Endothelial cell of umbilical vein (primary cell): ENCODE data around the gene SUCLG2. TPM values are rescaled to one million over a fixed set of nuclear protein-coding genes. Genes with fewer than 3 reads are reported as not detected.

ENCODE experiments used
- BruUV-seq: library from RNA; stranded (reverse); fragments of 400-500 nt; replicated peaks from 2 replicates; lab custom pipeline; 2021; lab: Mats Ljungman, UMichigan
- CTCF ChIA-PET: fragments of 300-600, 350-600 bp; sonication (Branson Sonifier 250); formaldehyde crosslinking; loops from one replicate; lab custom pipeline; 2021; ENCODE audit warnings: antibody characterized with exemption, inconsistent platforms; lab: Charles Lee
- POLR2A ChIA-PET: fragments of 300-600, 350-600 bp; sonication (Branson Sonifier 250); formaldehyde crosslinking; loops from one replicate; lab custom pipeline; 2021; ENCODE audit warnings: antibody characterized with exemption, inconsistent platforms; lab: Charles Lee
- DNase-seq: peaks from one replicate; pipeline ENCODE4 v3.0.0-alpha.2; 2011; ENCODE audit warnings: low read depth, low spot score
- FAIRE-seq: peaks from 2 replicates; lab custom pipeline; 2011; peaks lifted over from hg19 to GRCh38; lab: Jason Lieb, UNC
- H2AFZ ChIP-seq: 2 replicates; pipeline ENCODE4 v1.6.0; 2012; ENCODE audit warnings: low read depth, low read length, control low read depth, inconsistent platforms
- H3K27ac ChIP-seq: 2 replicates; pipeline ENCODE4 v1.5.1; 2011; ENCODE audit warnings: low read depth, mild to moderate bottlenecking, control low read depth, low read length, moderate library complexity; ENCODE audit not compliant: insufficient read depth
- H3K27me3 ChIP-seq, 2 experiments: 2 replicates each; pipeline versions ENCODE4 v1.6.0 to v1.6.1; 2011; ENCODE audit warnings: low read length in 2 of 2, mixed read lengths in 1 of 2; ENCODE audit not compliant: control insufficient read depth in 2 of 2, insufficient read depth in 2 of 2
- H3K36me3 ChIP-seq, 2 experiments: 2 replicates in 1 of 2; 3 replicates in 1 of 2; pipeline ENCODE4 v1.5.1; 2011; ENCODE audit warnings: low read length in 2 of 2, mild to moderate bottlenecking in 1 of 2, moderate library complexity in 1 of 2; ENCODE audit not compliant: control insufficient read depth in 2 of 2, insufficient read depth in 2 of 2; ENCODE audit errors: extremely low read depth in 1 of 2
- H3K4me1 ChIP-seq: 3 replicates; pipeline ENCODE4 v1.5.1; 2011; ENCODE audit warnings: mild to moderate bottlenecking, low read length; ENCODE audit not compliant: control insufficient read depth, insufficient read depth; ENCODE audit errors: extremely low read depth
- H3K4me2 ChIP-seq: 2 replicates; pipeline ENCODE4 v1.6.1; 2011; ENCODE audit warnings: low read length, control low read depth, mixed read lengths; ENCODE audit not compliant: insufficient read depth
- H3K4me3 ChIP-seq, 3 experiments: fragments of 200-600 bp in 1 of 3; sonication (generic), shearing (Covaris generic) in 1 of 3; replicated peaks in 1 of 3; 2 replicates each; pipeline ENCODE4 v1.5.1; 2011 to 2016; ENCODE audit warnings: control low read depth in 3 of 3, low read length in 3 of 3, mild to moderate bottlenecking in 2 of 3, inconsistent platforms in 1 of 3, low read depth in 1 of 3, moderate library complexity in 1 of 3; ENCODE audit not compliant: insufficient read depth in 1 of 3
- H3K79me2 ChIP-seq: 2 replicates; pipeline ENCODE4 v1.6.0; 2012; ENCODE audit warnings: low read length, inconsistent platforms; ENCODE audit not compliant: control insufficient read depth, insufficient read depth
- H3K9ac ChIP-seq: replicated peaks from 2 replicates; pipeline ENCODE3; 2011; ENCODE audit warnings: low read length, control low read depth; ENCODE audit not compliant: insufficient read depth; ENCODE audit errors: extremely low read depth
- H3K9me1 ChIP-seq: replicated peaks from 3 replicates; pipeline ENCODE4 v1.6.0; 2011; ENCODE audit warnings: mild to moderate bottlenecking, low read length; ENCODE audit not compliant: control insufficient read depth, insufficient read depth; ENCODE audit errors: extremely low read depth
- H3K9me3 ChIP-seq: replicated peaks from 2 replicates; pipeline ENCODE4 v1.5.1; 2012; ENCODE audit warnings: low read length, inconsistent platforms; ENCODE audit not compliant: control insufficient read depth, insufficient read depth
- H4K20me1 ChIP-seq: replicated peaks from 2 replicates; pipeline ENCODE3; 2011; ENCODE audit warnings: mild to moderate bottlenecking, low read length; ENCODE audit not compliant: control insufficient read depth, insufficient read depth; ENCODE audit errors: extremely low read depth
- EZH2 ChIP-seq: IDR thresholded peaks from 2 replicates; pipeline ENCODE4 v1.6.1; 2012; ENCODE audit warnings: borderline replicate concordance, low read depth, mild to moderate bottlenecking, moderate library complexity, low read length, inconsistent platforms; ENCODE audit not compliant: severe bottlenecking
- FOS ChIP-seq: IDR thresholded peaks from 2 replicates; pipeline ENCODE4 v1.6.1; 2011; ENCODE audit warnings: mild to moderate bottlenecking, low read length, moderate library complexity, borderline replicate concordance; ENCODE audit not compliant: insufficient read depth
- GATA2 ChIP-seq: IDR thresholded peaks from 2 replicates; pipeline ENCODE4 v1.7.0; 2011; ENCODE audit warnings: low read depth, mild to moderate bottlenecking, moderate library complexity, mixed read lengths, low read length; ENCODE audit not compliant: insufficient read length, insufficient read depth
- JUN ChIP-seq: IDR thresholded peaks from 2 replicates; pipeline ENCODE4 v1.6.1; 2011; ENCODE audit warnings: borderline replicate concordance, low read depth; ENCODE audit not compliant: insufficient read length, insufficient read depth
- MYC ChIP-seq: IDR thresholded peaks from one replicate; pipeline ENCODE4 v1.6.1; 2011; ENCODE audit warnings: mild to moderate bottlenecking, low read depth, low read length
- POLR2AphosphoS5 ChIP-seq: IDR thresholded peaks from 2 replicates; pipeline ENCODE4 v1.6.1; 2012; ENCODE audit warnings: low read depth, mild to moderate bottlenecking, control low read depth, low read length, moderate library complexity; ENCODE audit not compliant: insufficient read depth
- dilution Hi-C: fragments of 300-500 bp; cut with MboI; formaldehyde crosslinking; loops from one replicate; pipeline ENCODE4 v1.15.0; 2019; ENCODE audit warnings: low sequenced_read_pairs; ENCODE audit not compliant: extremely low pct_ligation_motif_present
- intact Hi-C: fragments of 100-400 bp; cut with micrococcal nuclease; formaldehyde crosslinking; loops from one replicate; pipeline ENCODE4 v1.10.0; 2022
- polyA plus RNA-seq, 4 experiments: library from polyadenylated mRNA; depleted of rRNA in 3 of 4; stranded (reverse) in 3 of 4; unstranded in 1 of 4; fragments of >200 nt; gene quantifications; 2 replicates each; pipeline versions ENCODE4 v1.2.1 to v1.2.3, GENCODE V29; 2011 to 2012; ENCODE audit warnings: missing spikeins in 1 of 4
- total RNA-seq: library from RNA; stranded (reverse); gene quantifications from 2 replicates; pipeline ENCODE4 v1.2.3, GENCODE V29; 2021
- TF ChIP-seq, protein P1 (sequence below): IDR thresholded peaks from 2 replicates; pipeline ENCODE4 v1.6.1; 2011; ENCODE audit not compliant: insufficient read depth, insufficient read length
- TF ChIP-seq, protein P2 (sequence below), 2 donors: IDR thresholded peaks; 1 replicate in 1 of 2; 2 replicates in 1 of 2; pipeline ENCODE4 v1.5.1; 2011; ENCODE audit warnings: low read length in 2 of 2, mild to moderate bottlenecking in 2 of 2, moderate library complexity in 2 of 2, control low read depth in 1 of 2, inconsistent platforms in 1 of 2, low read depth in 1 of 2; ENCODE audit not compliant: insufficient read depth in 1 of 2; ENCODE audit errors: extremely low read depth in 1 of 2

Gene SUCLG2
- total and polyA plus RNA-seq, 2 donors (not counting 3 experiments of a cell fraction or from before 2014, with no cell fraction given) = 8.1 to 38.3 TPM

DNA sequence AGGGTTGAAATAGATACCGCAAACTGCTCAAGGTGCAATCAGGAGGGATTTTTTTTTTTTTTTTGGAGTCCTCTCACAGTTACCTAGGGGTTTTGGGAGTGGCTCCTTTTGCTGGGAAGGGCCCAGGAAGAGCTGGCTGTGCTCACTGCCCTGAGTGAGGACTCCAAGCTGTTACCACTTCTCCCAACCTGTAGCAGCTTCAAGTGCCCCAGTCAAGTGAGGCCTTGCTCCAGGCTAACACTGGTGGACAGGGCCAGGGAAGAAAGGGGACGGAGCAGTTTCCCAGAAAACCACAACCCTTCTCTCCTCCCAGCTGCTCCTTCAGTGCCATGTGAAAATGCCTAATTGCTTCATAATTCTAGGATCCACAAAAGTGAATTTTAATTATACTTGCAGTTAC, 274.3 kb downstream of the SUCLG2 start:
- no TSS peak for BruUV-seq
- H2AFZ ChIP-seq = no peak overlapping the region
- intact Hi-C loops (loop anchor here (2.0 to 10.0 kb wide), 7 partner anchors 152 to 1592 kb away; partner anchors contain the start of gene SUCLG2), dilution Hi-C loops (no loop called here)
- ChIA-PET POLR2A (no interaction called here), CTCF (interaction anchor here (1.4 to 10.2 kb wide), 4 partner anchors 266 to 1495 kb away, joined by 3 to 137 read pairs (median 17); no protein-coding TSS in a partner anchor)
- H3K27ac ChIP-seq = no peak overlapping the region
- H3K9ac ChIP-seq = no peak overlapping the region
- no peaks in the 10 kb centered on the region for H3K9me3 ChIP-seq
- H3K79me2 ChIP-seq = no peaks in the 10 kb centered on the region
- no peaks in the 10 kb centered on the region for H3K27me3 ChIP-seq
- H3K9me1 ChIP-seq = no peaks in the 10 kb centered on the region
- H3K36me3 ChIP-seq = no peaks in the 10 kb centered on the region
- no peak overlapping the region for H3K4me3 ChIP-seq
- H4K20me1 ChIP-seq = no peaks in the 10 kb centered on the region
- DNase-seq (no peak), FAIRE-seq (no peak)
- TF ChIP-seq MYC (no peak), EZH2 (no peak), POLR2AphosphoS5 (no peak)
- TF ChIP-seq, protein P1, sequence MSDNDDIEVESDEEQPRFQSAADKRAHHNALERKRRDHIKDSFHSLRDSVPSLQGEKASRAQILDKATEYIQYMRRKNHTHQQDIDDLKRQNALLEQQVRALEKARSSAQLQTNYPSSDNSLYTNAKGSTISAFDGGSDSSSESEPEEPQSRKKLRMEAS = no peak
- TF ChIP-seq, protein P2, sequence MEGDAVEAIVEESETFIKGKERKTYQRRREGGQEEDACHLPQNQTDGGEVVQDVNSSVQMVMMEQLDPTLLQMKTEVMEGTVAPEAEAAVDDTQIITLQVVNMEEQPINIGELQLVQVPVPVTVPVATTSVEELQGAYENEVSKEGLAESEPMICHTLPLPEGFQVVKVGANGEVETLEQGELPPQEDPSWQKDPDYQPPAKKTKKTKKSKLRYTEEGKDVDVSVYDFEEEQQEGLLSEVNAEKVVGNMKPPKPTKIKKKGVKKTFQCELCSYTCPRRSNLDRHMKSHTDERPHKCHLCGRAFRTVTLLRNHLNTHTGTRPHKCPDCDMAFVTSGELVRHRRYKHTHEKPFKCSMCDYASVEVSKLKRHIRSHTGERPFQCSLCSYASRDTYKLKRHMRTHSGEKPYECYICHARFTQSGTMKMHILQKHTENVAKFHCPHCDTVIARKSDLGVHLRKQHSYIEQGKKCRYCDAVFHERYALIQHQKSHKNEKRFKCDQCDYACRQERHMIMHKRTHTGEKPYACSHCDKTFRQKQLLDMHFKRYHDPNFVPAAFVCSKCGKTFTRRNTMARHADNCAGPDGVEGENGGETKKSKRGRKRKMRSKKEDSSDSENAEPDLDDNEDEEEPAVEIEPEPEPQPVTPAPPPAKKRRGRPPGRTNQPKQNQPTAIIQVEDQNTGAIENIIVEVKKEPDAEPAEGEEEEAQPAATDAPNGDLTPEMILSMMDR (IDR thresholded peaks at IDR 0.05; ENCODE audit: extremely low read depth in 1 of 2, insufficient read depth in 1 of 2, low read depth in 1 of 2, low read length in 2 of 2) = no peak
- no peaks in the 10 kb centered on the region for H3K4me1 ChIP-seq
- no peak overlapping the region for H3K4me2 ChIP-seq

DNA sequence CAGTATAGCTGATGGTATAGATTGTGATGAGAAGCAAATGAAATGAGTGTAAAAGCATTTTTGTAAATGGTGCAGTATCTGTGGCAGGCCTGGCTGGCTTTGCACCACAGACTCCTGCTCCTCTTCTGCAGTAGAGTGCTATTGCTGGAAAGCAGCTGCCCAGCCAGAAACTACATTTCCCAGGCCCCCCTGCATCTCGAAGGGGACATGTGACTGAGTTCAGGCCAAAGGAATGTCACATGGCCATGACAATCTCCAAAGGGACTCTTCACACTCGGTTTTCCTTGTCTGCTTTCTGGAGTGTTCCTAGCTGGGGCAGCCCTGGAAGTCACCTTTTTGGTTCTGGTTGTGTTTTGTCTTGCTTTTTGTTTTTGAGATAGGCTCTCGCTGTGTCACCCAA, 277.1 kb downstream of the SUCLG2 start:
- no TSS peak for BruUV-seq
- Histone ChIP-seq H3K27me3 (no peaks in the 10 kb centered on the region), H3K4me1 (no peaks in the 10 kb centered on the region), H3K36me3 (no peaks in the 10 kb centered on the region), H3K79me2 (no peaks in the 10 kb centered on the region), H3K4me3 (no peak overlapping the region), H3K9me3 (no peaks in the 10 kb centered on the region), H2AFZ (no peak overlapping the region), H3K27ac (no peak overlapping the region), H3K9me1 (no peaks in the 10 kb centered on the region), H3K9ac (no peak overlapping the region), H4K20me1 (no peaks in the 10 kb centered on the region), H3K4me2 (no peak overlapping the region)
- POLR2A ChIA-PET = no interaction called here
- dilution Hi-C loops (no loop called here), intact Hi-C loops (no loop called here)
- no peak for TF ChIP-seq JUN
- no peak for TF ChIP-seq FOS
- no peak for TF ChIP-seq GATA2
- TF ChIP-seq, protein P1 = no peak
- TF ChIP-seq, protein P2 (IDR thresholded peaks at IDR 0.05; ENCODE audit: extremely low read depth in 1 of 2, insufficient read depth in 1 of 2, low read depth in 1 of 2, low read length in 2 of 2) = no peak
- no peak for TF ChIP-seq MYC
- TF ChIP-seq POLR2AphosphoS5 = no peak
- TF ChIP-seq EZH2 = no peak
- DNase-seq (no peak), FAIRE-seq (no peak)
- CTCF ChIA-PET = interaction anchor here (1.8 to 10.2 kb wide), 2 partner anchors 20 to 414 kb away, joined by 4 to 137 read pairs; no protein-coding TSS in a partner anchor
